G401 (cell line): ENCODE results near the gene DHRS7B. TPM values are rescaled to one million over a fixed set of nuclear protein-coding genes. Genes with fewer than 3 reads are reported as not detected.
"Not testable (repeated sequence)": the region's sequence is repeated elsewhere in the genome, so short reads cannot be mapped to it uniquely, and the experiment has no call there.

Experiments used
- DNase-seq: peaks from one replicate; pipeline ENCODE4 v3.0.0-alpha.2; 2015; ENCODE audit warnings: low spot score
- in situ Hi-C: cut with HindIII; loops from 2 replicates; pipeline ENCODE4 v1.10.0; 2016; ENCODE audit warnings: low sequenced_read_pairs, mixed read lengths
- total RNA-seq: library from RNA; depleted of rRNA; stranded (reverse); fragments of >200 nt; shearing (Covaris generic); gene quantifications from 2 replicates; pipeline ENCODE4 v1.2.3, GENCODE V29; 2014; rRNA removed

Gene DHRS7B
- total RNA-seq, 1 experiment from 2014 or later, result 45.4 TPM

GRCh38 chr17:21218101-21218500 is 91.3 kb downstream of the DHRS7B start:
- in situ Hi-C loops, result no loop called here
- no peak for DNase-seq

DNA sequence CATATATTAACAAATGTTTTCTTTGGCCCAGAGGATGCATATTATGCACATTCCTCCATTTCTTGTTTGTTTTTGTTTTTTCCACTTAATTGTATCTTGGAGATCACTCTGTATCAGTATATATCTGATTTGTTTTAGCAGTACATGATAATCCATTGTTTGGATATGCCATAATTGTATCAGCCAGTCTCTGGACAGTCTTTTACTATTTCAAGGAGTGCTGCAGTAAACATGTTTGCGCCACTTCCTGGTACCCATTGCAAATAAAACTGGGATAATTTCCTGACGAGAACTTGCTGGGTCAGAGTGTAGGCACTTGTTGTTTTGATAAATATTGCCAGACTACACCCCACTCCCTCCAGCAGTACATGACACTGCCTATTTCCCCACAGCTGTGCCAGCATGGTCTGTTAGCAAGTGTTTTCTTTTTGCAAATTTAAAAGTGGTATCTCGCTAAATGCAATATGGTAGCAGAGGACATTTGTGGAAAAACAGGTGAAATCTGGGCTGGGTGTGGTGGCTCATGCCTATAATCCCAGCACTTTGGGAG is 92.1 kb downstream of the DHRS7B start:
- DNase-seq, result no peak
- in situ Hi-C loops, result no loop called here

- no peak for DNase-seq
- in situ Hi-C loops, result no loop called here
These were observed 96.3 kb downstream of the DHRS7B start for GRCh38 chr17:21223086-21223485.

GRCh38 chr17:21227277-21227676 is 100.5 kb downstream of the DHRS7B start:
- in situ Hi-C loops, DNase-seq: not testable (repeated sequence)

DNA sequence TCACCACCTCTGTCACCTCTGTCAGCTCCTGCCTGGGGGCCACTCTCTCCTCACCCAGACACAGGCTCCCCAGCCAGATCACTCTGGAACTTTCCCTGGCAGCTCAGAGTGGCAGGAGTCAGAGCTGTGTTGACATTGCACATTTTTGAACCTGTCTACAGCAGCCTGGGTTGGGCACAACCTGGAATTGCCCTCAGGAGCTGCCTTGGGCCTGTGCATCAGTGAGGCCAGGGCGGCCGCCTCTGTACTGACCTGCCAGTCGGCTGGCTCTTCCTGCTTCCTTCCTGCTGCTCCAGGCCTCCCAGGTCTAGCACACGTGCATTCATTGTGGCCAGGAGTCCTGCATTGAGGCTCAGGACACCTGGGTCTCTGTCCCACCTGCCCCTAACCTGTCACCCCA is 101.3 kb downstream of the DHRS7B start:
- DNase-seq, result no peak
- in situ Hi-C loops, result no loop called here

- in situ Hi-C loops, result no loop called here
- no peak for DNase-seq
These were observed 102.1 kb downstream of the DHRS7B start for GRCh38 chr17:21228845-21229244.

GRCh38 chr17:21231533-21231932 is 104.8 kb downstream of the DHRS7B start:
- in situ Hi-C loops, result no loop called here
- no peak for DNase-seq

DNA sequence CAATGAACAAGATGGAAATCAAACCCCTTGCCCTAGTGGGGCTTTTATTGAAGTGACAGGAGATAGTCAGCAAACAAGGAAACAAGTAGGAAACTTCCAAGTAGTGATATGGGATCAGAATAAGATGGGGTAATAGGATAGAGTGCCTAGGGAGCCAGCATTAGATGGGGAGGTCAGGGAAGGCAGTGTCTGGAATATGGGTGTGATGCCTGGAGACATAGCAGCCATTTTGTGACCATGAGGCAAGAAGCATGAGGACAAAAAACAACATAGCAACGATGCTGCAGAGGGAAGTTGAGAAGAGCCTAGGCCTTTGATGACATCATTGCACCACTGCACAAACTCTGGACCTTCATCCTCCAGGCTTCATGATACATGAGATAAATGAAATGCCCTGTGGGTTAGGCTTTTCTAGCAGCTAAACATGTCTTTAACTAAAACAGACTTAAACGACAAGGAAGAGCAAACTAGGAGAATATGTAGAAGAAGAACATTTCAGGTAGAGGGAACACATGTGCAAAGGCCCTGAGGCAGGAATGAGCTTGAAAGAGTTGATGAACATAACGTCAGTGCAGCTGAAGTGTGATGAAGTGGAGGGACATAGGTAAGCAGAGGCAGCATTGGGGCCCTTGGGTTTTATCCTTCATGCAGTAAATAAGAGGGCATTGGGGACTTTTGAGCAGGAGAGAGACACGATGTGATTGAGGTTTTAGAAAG is 105.4 kb downstream of the DHRS7B start:
- no peak for DNase-seq
- in situ Hi-C loops, result no loop called here

- in situ Hi-C loops, result no loop called here
- no peak for DNase-seq
These were observed 107.0 kb downstream of the DHRS7B start for GRCh38 chr17:21233581-21234347.

DNA sequence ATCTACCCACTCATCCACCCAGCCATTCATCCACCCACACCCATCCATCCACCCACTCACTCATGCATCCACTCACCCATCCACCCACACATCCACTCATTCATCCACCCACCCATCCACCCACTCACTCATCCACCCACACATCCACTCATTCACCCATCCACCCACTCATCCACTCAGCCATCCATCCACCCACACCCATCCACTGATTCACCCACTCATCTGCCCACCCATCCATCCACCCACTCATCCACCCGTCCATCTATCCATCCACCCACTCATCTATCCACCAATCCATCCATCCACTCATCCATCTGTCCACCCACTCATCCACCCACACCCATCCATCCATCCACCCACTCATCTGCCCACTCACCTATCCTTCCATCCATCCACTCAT is 109.2 kb downstream of the DHRS7B start:
- in situ Hi-C loops, result no loop called here
- no peak for DNase-seq

DNA sequence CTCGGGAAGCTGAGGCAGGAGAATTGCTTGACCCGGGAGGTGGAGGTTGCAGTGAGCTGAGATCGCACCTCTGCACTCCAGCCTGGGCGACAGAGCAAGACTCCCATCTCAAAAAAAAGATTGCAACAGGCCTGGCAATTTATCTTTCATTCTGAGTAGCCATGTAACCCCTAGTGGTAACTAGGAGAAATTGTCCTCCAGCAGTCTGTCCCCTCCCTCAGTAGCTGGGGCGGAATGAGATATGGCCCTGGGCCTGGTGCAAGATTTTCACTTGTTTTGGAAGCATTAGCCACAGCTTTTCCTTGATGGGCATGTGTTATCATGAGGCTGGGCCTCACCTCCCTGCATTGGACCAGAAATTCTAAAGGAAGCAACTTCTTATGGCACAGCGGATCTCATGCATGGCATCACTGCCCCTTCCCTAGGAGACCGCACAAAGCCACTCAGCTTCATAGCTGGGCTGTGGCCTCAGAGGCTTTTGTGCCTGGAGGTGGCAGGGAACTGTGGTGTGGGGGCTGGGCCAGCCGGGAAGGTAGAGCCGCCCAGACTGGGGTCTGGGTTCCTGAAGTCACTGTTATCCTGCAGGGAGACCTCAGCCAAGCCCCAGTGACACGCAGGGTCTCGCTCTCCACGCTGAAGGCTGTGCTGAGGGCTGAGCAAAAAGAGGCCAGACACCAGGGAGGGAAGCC is 113.1 kb downstream of the DHRS7B start:
- in situ Hi-C loops, result no loop called here
- DNase-seq, result peak; percentile 23

- DNase-seq, result no peak
- in situ Hi-C loops, result no loop called here
These were observed 113.7 kb downstream of the DHRS7B start for GRCh38 chr17:21240369-21241055.

Other genes with a start within 250 kb of the DHRS7B start
- 250 and 300 TPM in 2 replicates for gene USP22, start 84.0 kb upstream of the DHRS7B start, total RNA-seq
- 31.2 and 34.4 TPM in 2 replicates for gene TMEM11, start 87.2 kb downstream of the DHRS7B start, total RNA-seq
- gene NATD1, start 126.4 kb downstream of the DHRS7B start, total RNA-seq, result 3.4 TPM in 2 replicates
- gene MAP2K3, start 157.7 kb downstream of the DHRS7B start, total RNA-seq, result 35.2 and 37.9 TPM in 2 replicates
- gene KCNJ12, start 249.4 kb downstream of the DHRS7B start, total RNA-seq, result 3.9 and 4.9 TPM in 2 replicates